Stimulated activated CD8-positive, alpha-beta memory T cell treated with anti-CD3 and anti-CD28 coated beads, Interleukin-15, amount 100 ng/mL, for 1 hour (primary cell): ENCODE data around the gene LDLRAD4.

Experiments used
- DNase-seq: peaks from one replicate; pipeline ENCODE4 v3.0.0-alpha.2; 2020; ENCODE audit warnings: low read depth

Gene LDLRAD4

DNA sequence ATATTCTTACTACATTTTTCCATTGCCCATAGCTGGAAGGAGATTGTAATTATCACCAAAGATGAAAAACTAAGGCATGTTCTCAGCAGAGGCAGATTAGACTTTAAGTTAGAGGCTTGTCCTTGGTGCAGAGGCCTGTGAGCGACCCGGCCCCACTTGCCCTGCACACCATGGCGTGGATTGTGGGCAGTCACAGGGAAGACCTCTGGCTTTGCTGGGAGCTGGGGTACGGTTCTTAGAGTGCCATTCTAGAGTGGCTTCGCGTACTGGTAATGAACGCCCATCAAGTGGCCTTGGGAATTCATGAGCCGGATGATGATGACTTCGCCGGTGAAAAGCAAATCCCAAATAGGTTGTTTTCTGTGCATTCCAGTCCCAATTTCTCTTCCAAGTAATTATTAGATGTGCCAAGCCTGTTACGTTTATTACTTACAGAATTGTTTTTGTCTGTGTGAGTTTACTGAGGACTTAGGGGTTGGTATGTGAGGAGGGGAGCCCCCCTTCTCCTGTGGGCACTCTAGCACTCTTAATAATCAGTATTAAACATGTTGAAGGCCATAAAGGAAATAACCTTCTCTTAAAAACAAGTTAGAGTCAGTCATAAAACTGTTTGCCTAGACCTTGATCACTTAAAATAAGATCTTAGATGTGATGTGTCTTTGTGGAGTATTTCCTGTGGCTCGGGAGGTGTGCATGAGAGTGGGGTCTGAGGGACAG is 90.6 kb downstream of the LDLRAD4 start:
- no peak for DNase-seq

DNA sequence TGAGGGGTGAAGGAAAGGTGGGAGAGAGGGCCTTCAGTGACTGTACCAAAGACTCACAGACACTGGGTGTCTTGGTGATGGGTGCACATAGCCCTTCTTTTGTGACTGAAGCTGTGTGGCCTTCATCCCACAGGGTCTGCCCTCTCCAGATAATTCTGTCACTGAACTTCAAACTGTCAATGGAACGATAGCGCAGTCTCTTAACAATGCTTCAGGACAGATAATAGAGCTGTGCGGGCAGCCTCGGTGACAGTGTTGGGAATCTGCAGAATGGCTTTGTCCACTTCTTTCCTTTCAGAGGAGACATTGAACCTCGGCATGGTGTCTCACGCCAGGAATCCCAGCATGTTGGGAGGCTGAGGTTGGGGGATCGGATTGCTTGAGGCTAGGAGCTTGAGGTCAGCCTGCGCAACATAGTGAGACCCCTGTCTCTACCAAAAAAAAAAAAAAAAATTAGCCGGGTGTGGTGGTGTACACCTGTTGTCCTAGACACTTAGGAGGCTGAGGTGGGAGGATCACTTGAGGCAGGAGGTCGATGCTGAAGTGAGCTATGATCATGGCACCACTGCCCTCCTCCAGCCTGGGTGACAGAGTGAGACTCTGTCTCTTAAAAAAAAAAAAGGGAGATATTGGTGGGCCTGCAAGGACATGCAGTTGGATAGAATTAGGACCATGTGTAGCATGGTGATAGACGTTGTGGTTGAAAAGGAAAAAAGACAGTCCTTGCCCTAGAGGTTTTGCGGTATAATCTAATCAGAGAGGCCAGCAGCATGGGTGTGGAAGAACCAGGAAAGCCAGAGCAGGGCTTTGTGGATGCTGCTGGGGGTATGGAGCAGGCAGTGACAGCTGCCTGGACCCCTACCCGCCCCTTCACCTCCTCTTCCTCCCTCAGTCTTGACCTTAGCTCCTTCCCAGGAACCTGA is 91.4 kb downstream of the LDLRAD4 start:
- no peak for DNase-seq

DNA sequence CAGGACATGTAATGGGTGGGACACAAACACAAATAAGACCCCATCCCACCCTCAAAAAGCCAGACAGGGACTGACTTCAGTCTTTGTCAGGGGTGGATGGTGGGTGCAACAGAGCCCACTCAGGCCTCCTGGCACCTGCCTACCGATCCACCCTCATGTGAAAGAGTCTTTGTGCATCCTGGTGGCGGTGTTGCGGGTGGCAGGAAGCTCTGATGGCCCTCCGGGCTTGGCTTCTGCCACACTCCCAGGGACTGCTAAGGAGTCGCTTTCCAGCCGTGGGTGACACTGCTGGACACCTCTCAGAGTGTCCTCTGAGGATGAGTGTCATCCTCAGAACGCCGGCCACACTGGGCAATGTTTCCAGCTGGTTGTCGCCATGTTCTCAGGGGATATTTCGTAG is 92.6 kb downstream of the LDLRAD4 start:
- DNase-seq: no peak

DNA sequence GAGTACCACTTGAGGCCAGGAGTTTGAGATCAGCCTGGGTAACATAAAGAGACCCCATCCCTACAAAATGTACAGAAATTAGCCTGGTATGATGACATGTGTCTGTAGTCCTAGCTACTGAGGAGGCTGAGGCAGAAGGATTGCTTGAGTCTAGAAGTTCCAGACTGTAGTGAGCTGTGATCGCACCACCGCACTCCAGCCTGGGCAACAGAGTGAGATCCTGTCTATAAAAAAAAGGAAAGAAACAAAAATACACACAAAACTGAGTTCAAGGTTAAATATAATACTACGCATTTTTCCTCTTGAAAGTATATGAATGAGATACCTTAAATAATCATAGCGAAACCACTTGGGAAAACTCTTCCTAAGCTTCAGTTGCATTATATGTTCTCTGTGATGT is 94.0 kb downstream of the LDLRAD4 start:
- DNase-seq: no peak

DNA sequence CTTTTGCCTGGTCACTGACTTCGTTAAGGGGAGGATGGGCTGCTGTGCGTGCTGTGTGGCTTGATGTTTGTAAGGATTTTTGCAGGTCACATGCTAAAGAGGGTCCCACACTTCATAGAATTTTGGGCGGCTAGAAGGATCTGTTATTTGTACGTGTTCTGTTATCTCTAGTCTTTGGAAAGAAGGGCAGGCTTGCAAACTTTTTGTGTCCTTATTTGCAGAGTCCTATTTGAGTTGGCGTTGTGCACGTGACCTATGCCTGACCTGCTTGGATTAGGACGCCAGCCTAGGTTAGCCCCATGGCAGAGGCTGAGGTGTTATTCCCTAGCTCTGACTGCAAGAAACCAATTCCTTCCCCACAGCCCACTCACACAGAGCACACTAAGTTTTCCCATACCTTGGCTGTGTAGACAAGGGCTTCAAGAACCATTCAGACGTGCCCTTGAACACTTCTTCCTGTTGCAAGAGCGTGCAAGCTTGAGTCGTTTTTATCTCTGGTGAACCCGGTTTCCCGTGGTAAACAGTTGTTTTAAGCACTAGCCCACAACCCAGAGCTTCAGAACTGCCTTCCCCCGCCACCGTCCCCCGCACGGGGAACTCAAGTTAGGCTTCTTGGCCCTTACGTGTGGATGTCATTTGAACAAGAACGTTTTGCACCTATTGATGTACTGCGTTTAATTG is 94.6 kb downstream of the LDLRAD4 start:
- no peak for DNase-seq

DNA sequence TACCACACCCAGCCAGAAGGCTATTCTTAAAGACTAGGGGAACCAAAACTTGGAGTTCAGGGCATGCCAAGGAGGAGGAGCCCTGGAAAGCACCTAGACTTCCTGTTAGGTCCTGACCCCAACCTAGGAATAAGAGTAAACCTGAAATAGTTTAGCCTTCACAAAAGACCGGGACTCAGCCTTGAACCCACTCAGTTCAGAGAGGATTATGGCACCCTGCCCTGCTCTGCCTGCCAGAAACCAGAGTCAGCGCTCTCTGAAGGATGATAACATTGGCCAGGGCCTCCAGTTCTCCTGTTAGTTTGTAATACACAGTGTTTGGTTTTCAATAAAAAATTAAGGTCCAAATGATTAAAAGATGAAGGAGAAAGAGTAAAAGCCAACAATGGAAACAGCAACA is 96.4 kb downstream of the LDLRAD4 start:
- DNase-seq: no peak

DNA sequence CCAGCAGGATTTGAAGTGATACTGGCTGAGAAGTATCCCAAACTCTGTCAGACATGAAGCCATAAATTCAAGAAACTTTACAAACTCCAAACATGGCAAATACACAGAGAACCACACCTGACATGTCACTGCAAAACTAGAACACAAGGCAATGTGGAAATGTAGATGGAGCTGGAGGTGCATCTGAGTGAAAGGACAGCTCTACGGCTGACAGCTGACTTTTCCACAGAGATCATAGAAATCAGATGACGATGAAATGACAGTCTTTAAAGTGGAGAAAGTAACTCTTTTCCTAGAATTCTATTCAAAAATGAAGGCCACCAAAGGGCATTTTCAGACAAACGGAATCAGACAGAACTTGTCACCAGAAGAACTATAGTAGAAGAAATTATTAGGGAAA is 97.5 kb downstream of the LDLRAD4 start:
- DNase-seq: no peak

DNA sequence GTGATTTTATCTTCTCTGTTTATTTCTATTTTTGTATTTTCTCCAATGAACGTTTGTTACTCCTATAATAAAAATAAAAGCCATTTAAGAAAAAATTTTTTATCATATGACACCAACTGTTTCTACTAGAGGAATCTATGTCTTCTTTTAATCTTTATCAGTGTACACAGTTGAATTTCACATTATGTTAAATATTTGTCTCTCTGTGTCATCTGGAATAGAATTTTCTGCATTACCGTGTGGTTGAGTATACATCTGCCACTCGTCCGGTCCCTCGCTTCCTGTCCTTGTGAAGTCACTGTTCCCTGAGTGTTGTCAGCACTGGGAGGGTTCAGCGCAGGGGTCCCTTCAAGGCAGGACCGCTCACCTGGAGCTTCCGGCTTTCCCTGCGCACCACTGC is 99.2 kb downstream of the LDLRAD4 start:
- DNase-seq: no peak

DNA sequence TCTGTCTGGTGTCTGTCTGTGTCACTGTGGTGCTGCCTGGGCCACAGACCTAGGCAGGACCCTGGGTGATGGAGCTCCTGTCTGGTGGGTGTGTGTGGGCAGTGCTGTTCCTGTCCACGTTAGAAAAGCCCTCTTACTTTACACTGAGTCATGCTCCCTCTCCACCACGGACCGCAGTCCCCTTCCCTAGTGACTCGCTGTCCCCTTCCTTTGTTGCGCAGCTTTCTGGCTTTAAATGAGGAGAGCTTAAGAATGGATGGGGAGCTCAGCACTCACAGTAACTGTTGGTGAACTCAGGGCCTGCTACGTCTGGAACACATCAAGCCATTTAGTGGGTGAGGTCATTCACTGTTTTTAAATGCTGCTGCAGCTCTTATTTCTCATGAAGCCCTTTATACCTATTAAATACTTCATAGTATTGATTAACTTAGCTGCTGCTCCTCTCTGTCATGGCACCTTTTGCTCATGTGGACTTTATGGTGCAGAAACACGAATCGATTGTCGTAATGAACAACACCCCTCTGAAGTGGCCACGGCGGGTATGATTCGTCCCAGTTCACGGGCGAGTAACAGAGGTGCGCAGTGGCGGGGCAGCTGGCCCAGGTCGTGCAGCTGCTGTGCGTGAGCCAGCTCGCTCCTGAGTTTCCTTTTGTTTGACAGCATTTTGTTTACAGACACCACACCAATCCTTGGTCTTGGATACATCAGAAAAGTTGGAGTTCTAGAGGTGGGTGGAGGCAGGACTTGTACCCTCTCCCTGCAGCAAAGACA is 100.4 kb downstream of the LDLRAD4 start:
- DNase-seq: no peak

DNA sequence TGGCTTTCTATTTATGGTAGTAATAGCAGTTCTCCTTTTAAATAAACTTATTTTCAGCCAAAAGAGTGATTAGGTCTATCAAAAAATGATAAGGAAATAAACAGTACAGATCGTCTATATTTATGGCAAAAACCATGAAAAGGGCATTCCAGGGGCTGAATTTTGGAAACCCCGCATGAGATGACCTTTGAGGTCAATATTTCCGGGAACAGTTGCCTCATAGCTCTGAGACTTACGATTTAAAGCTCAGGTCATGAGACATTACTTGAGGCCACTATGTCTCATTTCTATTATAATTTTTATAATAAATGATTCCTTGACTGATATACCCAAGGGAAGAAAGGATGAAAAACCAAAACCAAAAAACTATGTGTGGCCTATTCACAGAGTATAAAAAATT is 101.1 kb downstream of the LDLRAD4 start:
- no peak for DNase-seq

DNA sequence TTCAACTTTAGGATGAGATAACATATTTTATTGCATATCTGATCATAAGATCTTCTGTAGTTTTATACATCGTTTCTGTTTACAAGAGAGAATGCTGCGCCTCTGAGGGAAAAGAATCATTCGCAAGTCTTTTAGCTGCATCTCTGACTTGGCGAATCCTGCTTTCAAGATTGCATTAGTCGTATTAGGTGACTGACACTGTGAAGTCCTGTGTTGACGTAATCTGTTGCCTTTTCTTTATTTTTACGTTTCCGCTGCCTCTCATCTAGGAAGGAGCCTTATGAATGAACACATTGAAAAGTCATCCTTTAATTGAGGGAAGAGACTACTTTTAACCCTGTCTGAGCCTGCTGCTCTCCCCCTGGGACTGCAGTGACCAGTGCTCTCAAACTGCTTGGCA is 101.5 kb downstream of the LDLRAD4 start:
- DNase-seq: no peak

DNA sequence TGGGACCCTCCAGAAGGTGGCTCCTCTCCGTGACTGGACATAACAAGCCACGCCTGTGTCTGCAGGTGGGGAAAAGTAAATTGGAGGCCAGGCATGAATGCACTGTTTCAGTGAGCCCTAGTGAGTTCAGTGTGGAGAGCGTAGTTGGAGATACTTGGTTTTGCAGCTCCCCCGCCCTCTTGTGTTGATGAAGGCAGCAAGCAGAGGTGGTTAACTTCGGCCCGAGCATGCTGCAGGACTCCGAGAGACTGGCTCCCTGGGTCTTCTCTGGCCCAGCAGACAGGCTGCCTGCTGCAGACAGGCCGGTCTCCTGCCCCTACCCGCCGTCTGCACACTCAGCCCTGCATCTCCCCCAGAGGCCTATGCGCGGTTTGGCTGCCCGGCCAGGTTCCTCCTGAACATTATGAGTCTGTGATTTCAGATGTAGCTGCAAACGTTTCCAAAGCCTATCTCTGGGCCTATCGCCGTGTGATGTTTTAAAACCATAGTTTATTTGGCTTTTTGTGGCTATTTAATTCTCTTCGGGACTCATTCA is 102.4 kb downstream of the LDLRAD4 start:
- DNase-seq: no peak

DNA sequence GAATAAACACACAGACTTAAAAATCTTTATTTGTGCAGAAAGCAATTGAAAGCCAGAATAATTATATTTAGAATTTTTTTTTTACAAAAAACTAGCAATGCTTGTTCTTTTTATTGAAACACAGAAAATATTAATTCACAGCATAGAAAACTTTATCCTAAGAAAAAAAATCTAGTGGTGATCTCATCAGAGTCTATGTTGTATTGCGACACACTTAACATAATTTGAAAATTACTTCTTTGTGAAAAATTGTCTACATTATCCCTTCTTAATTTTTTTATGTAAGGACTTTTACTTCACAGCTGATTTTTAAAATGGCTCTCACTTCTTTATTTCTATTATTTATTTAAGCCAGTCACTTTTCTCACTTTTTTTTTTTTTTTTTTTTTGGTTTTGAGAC is 103.4 kb downstream of the LDLRAD4 start:
- DNase-seq: no peak

DNA sequence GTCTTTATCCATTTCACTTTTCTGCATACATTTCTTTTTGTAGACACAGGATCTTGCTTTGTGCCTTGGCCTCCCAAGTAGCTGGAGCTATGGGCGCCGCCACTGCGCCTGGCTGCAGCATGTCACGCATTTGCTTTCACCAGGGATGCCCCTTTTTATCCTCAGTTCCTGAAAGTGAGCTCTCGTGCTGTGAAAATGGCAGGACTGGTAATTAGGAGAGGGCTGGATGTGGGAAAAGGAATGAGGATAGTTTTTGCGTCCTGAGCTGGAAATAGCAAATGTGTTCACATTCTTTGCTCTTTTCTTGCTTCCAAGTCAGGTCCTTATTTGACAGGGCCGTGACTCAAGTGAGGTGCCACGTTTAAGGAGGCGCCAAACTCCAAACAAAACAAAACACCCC is 104.6 kb downstream of the LDLRAD4 start:
- no peak for DNase-seq

DNA sequence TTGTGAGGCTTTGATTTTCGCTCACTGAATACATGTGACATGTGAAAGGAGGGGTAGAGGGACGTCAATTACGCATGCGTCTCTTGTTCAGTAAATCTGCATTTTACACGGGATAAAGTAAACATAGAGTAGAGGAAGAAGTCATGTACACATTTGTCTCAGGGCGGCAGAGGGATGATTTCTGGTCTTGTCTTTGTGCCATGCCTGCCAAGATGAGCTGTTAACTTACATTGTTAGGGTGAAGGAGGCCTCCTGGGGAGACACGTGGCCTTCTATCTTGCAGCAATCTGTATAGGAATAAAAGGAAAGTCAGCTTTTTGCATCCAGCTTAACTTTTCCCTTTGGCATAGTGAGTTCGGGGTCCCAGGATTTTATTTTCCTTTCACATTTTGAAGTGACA is 106.3 kb downstream of the LDLRAD4 start:
- DNase-seq: no peak

DNA sequence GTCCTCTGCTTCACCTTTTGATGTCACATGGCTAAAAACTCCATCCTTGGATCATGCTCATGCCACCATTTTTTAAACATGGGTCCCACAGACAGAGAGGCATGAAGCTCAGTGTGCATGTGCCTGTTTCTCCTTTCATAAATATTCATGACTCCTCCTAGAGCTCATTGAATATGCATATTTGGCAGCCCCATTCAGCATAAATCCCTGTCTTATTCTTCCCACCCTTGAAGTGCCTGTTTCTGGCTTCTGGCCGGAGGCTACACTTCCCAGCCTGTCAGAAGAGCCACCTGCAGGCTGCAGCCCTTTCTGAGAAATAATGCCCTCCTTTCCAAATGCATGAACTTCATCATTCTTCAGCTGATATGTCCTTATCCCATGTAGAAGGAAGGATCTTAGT is 109.7 kb downstream of the LDLRAD4 start:
- no peak for DNase-seq

DNA sequence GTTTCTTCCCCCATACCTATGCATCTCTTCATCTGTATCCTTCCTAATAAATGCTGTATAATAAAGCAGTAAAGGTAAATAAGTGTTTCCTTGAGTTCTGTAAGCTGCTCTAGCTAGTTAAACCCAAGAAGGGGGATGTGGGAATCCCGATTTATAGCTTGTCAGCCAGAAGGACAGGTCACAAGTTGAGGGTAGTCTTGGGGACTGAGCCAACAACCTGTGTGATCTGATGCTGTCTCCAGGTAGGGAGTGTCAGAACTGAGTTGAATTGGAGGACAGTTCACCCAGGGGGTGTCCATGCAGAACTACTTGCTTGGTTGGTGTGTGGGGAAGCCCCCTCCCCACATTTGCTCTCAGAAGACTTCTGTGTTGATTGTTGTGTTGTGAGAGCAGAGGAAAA is 112.4 kb downstream of the LDLRAD4 start:
- no peak for DNase-seq

DNA sequence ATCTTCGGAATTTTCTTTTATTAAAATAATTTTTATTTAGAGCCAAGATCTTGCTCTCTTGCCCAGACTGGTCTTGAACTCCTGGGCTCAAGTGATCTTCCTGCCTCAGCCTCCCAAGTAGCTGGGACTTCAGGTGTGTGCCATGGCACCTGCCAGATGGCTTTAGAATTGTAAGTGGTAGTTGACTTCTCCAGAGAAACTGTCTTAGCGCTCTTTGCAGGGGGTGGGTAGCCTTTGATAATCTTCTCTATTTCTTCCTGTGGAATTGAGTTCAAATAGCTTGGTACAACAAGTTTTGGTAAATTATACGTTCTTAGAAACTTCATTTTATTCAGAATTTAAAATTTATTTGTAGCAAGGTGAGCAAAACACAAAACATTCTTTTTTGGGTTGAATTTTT is 113.3 kb downstream of the LDLRAD4 start:
- DNase-seq: no peak

DNA sequence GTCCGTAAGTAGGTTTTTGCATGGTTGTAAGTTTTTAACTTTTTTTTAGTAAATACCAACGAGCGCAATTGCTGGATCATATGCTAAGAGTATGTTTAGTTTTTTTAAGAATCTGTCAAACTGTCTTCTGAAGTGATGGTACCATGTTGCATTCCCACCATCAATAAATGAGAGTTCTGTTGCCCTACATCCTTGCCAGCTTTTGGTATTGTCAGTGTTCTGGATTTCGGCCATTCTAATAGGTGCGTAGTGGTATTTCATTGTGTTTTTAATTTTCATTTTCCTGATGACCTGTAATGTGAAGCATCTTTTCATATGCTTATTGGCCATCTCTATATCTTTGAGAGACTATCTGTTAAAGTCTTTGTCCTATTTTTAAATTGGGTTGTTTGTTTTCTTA is 114.3 kb downstream of the LDLRAD4 start:
- DNase-seq: no peak

DNA sequence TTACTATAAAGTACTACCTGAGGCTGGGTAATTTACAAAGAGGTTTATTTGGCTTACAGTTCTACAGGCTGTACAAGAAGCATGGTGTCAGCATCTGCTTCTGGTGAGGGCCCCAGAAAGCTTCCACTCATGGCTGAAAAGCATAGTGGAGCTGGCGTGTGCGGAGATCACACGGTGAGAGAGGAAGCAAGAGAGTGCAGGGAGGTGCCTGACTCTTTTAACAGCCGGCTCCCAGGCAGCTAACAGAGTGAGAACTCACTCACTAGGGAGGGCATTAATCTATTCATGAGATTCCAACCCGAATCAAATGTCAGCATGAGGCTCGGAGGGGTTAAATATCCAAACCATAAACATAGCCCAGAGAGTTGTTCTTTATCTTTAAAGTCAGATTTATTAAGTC is 117.3 kb downstream of the LDLRAD4 start:
- DNase-seq: no peak

DNA sequence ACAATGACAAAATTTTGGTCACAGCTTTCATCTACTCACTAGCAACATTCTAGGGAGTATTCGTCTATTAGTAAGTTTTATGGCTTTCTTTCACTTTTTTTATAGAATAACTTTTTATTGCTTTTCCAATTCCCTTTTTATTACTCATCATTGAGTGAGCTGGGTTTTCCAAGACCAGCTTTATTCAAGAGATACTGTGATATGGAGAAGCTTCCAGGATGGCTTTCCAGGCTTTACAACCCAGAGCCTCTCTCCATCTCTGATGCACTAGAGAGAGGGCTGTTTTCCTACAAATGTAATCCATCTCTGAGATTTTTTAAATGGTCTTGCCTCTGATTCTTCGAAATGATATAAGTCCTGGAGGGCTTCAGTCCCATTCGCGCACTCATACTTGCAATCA is 118.3 kb downstream of the LDLRAD4 start:
- no peak for DNase-seq

DNA sequence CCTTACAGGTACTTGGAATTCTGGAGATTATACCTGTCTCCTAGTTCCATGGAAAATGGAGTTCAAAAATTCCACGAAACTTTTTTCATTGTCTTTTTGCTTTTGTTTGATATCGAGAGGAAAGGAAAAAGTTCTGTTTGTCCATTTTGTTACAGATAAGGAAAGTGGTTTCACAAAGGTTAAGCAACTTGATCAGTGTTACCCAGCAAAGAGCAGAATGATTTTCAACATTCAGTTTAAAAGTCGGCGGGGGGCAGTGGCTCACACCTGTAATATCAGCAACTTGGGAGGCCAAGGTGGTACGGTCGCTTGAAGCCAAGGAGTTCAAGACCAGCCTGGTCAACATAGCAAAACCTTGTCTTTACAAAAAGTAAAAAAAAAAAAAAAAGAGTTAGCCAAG is 118.8 kb downstream of the LDLRAD4 start:
- no peak for DNase-seq
